Lower leg skin (tissue), 3 donors: Measurements from ENCODE around the gene ACVR1.

Source experiments
- POLR2A ChIP-seq, 2 donors: fragments of 450-650 bp; IDR thresholded peaks; one replicate each; pipeline ENCODE4 v1.6.1; 2016 to 2017; ENCODE audit warnings: antibody characterized with exemption in 2 of 2, mild to moderate bottlenecking in 1 of 2, moderate library complexity in 1 of 2
- TF ChIP-seq, protein P1 (sequence below), 3 donors: fragments of 450-650 bp; IDR thresholded peaks; one replicate each; pipeline ENCODE4 v1.5.1; 2016; ENCODE audit warnings: antibody characterized with exemption in 3 of 3, mild to moderate bottlenecking in 3 of 3, moderate library complexity in 2 of 3

DNA sequence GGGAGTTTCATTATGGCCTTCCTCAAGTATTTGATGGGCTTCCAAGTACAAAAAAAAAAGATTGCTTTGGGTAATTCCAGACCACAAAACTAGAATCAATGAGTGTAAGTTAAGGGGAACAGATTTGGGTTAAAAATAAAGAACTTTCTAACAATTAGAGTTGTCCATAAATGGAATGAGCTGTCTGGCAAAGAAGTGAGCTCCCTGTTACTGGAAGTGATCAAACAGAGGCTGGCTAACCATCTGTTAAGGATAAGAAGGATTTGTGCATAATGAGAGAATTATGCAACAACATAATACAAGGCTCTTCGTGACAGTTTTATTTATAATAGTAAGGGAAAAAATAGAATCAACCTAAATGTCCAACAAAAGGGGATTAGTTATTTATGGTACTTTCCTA, 44.6 kb upstream of the ACVR1 start:
- TF ChIP-seq, protein P1, sequence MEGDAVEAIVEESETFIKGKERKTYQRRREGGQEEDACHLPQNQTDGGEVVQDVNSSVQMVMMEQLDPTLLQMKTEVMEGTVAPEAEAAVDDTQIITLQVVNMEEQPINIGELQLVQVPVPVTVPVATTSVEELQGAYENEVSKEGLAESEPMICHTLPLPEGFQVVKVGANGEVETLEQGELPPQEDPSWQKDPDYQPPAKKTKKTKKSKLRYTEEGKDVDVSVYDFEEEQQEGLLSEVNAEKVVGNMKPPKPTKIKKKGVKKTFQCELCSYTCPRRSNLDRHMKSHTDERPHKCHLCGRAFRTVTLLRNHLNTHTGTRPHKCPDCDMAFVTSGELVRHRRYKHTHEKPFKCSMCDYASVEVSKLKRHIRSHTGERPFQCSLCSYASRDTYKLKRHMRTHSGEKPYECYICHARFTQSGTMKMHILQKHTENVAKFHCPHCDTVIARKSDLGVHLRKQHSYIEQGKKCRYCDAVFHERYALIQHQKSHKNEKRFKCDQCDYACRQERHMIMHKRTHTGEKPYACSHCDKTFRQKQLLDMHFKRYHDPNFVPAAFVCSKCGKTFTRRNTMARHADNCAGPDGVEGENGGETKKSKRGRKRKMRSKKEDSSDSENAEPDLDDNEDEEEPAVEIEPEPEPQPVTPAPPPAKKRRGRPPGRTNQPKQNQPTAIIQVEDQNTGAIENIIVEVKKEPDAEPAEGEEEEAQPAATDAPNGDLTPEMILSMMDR (IDR thresholded peaks at IDR 0.05), result no peak
- no peak for TF ChIP-seq POLR2A (IDR thresholded peaks at IDR 0.05)
